Measurements from ENCODE around the gene MAGI3.

DNA sequence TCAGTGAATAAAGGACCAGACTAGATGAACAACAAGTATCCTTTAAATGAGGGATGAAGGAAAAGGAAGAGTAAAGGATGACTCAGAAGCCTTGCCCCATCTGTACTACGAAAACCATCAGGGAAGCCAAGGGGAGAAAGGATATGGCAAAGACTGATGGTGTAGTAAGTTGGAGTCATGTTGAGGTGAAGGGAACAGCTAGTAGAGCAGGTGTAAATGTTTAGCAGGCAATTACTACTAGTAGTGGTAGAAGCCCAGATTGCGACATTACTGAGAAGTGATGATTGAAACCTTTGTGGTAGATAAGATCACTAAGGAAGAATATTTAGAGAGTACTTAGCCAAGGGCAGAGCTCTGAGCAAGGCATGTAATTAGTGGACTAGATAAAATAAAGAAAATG lies 285.0 kb downstream of the MAGI3 start:
- TF ChIP-seq RAD21 (conservative IDR thresholded peaks at IDR 0.05 in 1 of 2, IDR thresholded peaks at IDR 0.05 in 1 of 2) = no peak
- TF ChIP-seq, protein P1, sequence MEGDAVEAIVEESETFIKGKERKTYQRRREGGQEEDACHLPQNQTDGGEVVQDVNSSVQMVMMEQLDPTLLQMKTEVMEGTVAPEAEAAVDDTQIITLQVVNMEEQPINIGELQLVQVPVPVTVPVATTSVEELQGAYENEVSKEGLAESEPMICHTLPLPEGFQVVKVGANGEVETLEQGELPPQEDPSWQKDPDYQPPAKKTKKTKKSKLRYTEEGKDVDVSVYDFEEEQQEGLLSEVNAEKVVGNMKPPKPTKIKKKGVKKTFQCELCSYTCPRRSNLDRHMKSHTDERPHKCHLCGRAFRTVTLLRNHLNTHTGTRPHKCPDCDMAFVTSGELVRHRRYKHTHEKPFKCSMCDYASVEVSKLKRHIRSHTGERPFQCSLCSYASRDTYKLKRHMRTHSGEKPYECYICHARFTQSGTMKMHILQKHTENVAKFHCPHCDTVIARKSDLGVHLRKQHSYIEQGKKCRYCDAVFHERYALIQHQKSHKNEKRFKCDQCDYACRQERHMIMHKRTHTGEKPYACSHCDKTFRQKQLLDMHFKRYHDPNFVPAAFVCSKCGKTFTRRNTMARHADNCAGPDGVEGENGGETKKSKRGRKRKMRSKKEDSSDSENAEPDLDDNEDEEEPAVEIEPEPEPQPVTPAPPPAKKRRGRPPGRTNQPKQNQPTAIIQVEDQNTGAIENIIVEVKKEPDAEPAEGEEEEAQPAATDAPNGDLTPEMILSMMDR (IDR thresholded peaks at IDR 0.05) = no peak
- no peak for TF ChIP-seq CHD4 (IDR thresholded peaks at IDR 0.05; ENCODE audit: borderline replicate concordance)
- no peak for TF ChIP-seq POLR2A (IDR thresholded peaks at IDR 0.05; ENCODE audit: low read length)
- TF ChIP-seq MYC (IDR thresholded peaks at IDR 0.05; ENCODE audit: borderline replicate concordance, low read length) = no peak
- TF ChIP-seq, protein P2, sequence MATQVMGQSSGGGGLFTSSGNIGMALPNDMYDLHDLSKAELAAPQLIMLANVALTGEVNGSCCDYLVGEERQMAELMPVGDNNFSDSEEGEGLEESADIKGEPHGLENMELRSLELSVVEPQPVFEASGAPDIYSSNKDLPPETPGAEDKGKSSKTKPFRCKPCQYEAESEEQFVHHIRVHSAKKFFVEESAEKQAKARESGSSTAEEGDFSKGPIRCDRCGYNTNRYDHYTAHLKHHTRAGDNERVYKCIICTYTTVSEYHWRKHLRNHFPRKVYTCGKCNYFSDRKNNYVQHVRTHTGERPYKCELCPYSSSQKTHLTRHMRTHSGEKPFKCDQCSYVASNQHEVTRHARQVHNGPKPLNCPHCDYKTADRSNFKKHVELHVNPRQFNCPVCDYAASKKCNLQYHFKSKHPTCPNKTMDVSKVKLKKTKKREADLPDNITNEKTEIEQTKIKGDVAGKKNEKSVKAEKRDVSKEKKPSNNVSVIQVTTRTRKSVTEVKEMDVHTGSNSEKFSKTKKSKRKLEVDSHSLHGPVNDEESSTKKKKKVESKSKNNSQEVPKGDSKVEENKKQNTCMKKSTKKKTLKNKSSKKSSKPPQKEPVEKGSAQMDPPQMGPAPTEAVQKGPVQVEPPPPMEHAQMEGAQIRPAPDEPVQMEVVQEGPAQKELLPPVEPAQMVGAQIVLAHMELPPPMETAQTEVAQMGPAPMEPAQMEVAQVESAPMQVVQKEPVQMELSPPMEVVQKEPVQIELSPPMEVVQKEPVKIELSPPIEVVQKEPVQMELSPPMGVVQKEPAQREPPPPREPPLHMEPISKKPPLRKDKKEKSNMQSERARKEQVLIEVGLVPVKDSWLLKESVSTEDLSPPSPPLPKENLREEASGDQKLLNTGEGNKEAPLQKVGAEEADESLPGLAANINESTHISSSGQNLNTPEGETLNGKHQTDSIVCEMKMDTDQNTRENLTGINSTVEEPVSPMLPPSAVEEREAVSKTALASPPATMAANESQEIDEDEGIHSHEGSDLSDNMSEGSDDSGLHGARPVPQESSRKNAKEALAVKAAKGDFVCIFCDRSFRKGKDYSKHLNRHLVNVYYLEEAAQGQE (IDR thresholded peaks at IDR 0.05) = no peak
- TF ChIP-seq RFX5 (IDR thresholded peaks at IDR 0.05) = no peak
- TF ChIP-seq TP53 (CRISPR knock-in tag; IDR thresholded peaks at IDR 0.05) = no peak
- no peak for TF ChIP-seq NPAS2 (CRISPR knock-in tag; IDR thresholded peaks at IDR 0.05; ENCODE audit: borderline replicate concordance)
- TF ChIP-seq NFE2L2 (conservative IDR thresholded peaks at IDR 0.05; ENCODE audit: low read length) = no peak
- TF ChIP-seq, protein P3, sequence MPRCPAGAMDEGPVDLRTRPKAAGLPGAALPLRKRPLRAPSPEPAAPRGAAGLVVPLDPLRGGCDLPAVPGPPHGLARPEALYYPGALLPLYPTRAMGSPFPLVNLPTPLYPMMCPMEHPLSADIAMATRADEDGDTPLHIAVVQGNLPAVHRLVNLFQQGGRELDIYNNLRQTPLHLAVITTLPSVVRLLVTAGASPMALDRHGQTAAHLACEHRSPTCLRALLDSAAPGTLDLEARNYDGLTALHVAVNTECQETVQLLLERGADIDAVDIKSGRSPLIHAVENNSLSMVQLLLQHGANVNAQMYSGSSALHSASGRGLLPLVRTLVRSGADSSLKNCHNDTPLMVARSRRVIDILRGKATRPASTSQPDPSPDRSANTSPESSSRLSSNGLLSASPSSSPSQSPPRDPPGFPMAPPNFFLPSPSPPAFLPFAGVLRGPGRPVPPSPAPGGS (IDR thresholded peaks at IDR 0.05) = no peak
- TF ChIP-seq SREBF2 (IDR thresholded peaks at IDR 0.05) = no peak
- TF ChIP-seq, protein P4, sequence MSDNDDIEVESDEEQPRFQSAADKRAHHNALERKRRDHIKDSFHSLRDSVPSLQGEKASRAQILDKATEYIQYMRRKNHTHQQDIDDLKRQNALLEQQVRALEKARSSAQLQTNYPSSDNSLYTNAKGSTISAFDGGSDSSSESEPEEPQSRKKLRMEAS (IDR thresholded peaks at IDR 0.05) = no peak

All from A549 (cell line).